Prostate gland (tissue), 2 donors: Measurements from ENCODE around the gene RNU1-3.
"Not testable (repeated sequence)": the region's sequence is repeated elsewhere in the genome, so short reads cannot be mapped to it uniquely, and the experiment has no call there.

Source experiments
- POLR2A ChIP-seq: fragments of 450-650 bp; IDR thresholded peaks from one replicate; pipeline ENCODE4 v1.6.1; 2016; ENCODE audit warnings: antibody characterized with exemption, mild to moderate bottlenecking
- POLR2AphosphoS5 ChIP-seq: sonication (generic); formaldehyde crosslinking; IDR thresholded peaks from one replicate; pipeline ENCODE4 v1.6.1; 2017; ENCODE audit warnings: antibody characterized with exemption
- TF ChIP-seq, protein P1 (sequence below), 4 experiments: fragments of 200-600 bp in 2 of 4; fragments of 450-650 bp in 2 of 4; sonication (generic) in 2 of 4; IDR thresholded peaks; 1 replicate in 3 of 4; 2 replicates in 1 of 4; pipeline ENCODE4 v1.5.1; 2016 to 2019; ENCODE audit warnings: antibody characterized with exemption in 4 of 4, mild to moderate bottlenecking in 2 of 4, moderate library complexity in 2 of 4

DNA sequence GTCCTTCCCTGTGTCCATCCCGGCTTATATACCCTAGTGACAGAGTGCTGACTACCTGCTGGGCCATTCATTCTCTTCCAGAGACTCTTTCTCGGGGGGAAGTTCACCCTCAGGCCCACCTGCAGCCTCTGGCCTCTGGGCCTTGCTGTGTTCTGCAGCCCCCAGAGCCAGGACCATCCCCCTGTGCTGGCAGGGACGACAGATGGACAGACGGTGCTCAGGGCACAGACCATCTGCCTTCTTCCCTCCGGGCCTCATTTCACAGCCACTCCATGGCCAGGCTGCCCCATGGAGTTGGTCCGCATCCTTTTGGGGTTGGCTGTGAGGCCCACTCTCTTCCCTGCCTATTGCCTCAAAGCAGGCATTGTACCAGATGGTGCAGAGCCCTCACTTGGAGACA is 39.6 kb upstream of the RNU1-3 start:
- TF ChIP-seq POLR2A, POLR2AphosphoS5: not testable (repeated sequence)
- TF ChIP-seq, protein P1, sequence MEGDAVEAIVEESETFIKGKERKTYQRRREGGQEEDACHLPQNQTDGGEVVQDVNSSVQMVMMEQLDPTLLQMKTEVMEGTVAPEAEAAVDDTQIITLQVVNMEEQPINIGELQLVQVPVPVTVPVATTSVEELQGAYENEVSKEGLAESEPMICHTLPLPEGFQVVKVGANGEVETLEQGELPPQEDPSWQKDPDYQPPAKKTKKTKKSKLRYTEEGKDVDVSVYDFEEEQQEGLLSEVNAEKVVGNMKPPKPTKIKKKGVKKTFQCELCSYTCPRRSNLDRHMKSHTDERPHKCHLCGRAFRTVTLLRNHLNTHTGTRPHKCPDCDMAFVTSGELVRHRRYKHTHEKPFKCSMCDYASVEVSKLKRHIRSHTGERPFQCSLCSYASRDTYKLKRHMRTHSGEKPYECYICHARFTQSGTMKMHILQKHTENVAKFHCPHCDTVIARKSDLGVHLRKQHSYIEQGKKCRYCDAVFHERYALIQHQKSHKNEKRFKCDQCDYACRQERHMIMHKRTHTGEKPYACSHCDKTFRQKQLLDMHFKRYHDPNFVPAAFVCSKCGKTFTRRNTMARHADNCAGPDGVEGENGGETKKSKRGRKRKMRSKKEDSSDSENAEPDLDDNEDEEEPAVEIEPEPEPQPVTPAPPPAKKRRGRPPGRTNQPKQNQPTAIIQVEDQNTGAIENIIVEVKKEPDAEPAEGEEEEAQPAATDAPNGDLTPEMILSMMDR (IDR thresholded peaks at IDR 0.05), result not testable (repeated sequence)
